Daoy (cell line): ENCODE measurements around the gene ACSS1. TPM values are rescaled to one million over a fixed set of nuclear protein-coding genes. Genes with fewer than 3 reads are reported as not detected.
A peak's percentile ranks its signal among the peaks of the same experiment; 100 is the strongest.

Source experiments
- DNase-seq: peaks from one replicate; pipeline ENCODE4 v3.0.0-alpha.2; 2015; ENCODE audit warnings: low read depth
- total RNA-seq: library from RNA; depleted of rRNA; stranded (reverse); fragments of >200 nt; shearing (Covaris generic); gene quantifications from 2 replicates; pipeline ENCODE4 v1.2.3, GENCODE V29; 2014

ACSS1 gene
- total RNA-seq, 1 experiment from 2014 or later: 0.86 TPM

- DNase-seq: no peak
Measured at GRCh38 chr20:25078662-25079061, 20.7 kb upstream of the ACSS1 start.

GRCh38 chr20:25077610-25078169, 19.8 kb upstream of the ACSS1 start:
- peak; percentile 48 for DNase-seq

- peak; percentile 58 for DNase-seq
Measured at GRCh38 chr20:25076731-25077609, 19.0 kb upstream of the ACSS1 start.

GRCh38 chr20:25076201-25076600, 18.3 kb upstream of the ACSS1 start:
- DNase-seq: peak; percentile 38

DNA sequence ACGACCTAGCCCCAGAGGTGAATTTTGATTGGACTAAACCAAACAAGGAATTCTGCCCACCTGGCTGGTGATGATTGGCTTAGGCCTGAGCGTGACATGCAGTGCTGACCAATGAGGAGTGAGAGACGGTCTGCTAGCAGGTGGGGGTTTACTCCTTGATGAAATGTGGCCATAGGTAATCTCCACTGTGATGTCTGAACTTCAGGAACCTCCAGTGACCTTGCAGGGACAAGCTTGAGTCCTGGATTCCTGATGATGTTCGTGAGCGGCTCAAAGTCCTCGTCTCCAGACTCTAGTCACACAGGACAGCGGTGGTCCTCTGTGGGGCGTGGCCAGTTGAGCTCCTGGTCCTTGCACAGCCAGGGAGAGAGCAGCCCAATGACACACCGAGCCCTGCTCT, 15.6 kb upstream of the ACSS1 start:
- no peak for DNase-seq

DNA sequence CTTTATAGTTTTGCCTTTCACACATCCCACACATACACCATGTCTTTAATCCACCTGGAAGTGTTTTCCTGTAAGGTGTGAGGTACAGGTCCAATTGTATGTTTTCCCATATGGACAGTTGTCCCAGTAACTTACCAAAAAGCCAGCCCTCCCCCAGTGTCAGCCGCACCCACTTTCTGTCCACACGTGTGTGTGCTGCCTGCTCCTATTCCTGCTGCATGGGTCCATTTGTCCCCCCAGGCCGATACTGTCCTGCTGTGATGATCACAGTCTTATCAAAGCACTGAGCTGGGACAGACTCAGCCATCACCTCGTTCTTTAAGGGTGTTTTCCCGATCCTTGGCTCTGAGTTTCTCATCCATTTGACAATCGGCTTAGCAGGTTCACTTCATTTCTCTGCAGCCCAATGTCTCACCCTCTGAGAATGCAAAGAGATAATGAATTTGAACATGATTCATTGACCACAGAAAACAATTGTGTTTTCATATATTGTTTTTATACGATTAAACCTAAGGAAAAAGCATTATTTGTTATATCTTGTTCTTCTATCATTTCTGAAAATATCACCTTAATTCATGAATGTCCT, 14.4 kb upstream of the ACSS1 start:
- peak; percentile 45 for DNase-seq

DNA sequence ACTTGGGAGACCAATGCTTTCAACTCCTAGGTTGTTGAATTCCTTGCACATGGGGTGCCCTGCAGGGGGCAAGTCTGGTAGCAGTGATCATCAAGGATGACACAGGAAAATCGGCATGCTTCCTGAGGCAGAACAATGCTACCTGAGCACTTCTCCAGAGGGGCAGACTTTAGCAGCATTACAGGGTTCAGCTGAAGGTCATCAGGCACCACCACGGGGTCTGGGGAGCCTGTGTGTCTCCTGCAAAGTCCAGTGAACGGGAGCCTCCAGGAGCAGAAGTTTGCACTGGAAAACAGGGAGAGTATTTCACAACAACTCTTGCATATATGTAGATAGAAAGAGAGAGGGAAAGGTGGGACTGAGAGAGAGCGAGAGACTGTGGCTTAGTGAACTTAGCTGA, 13.8 kb upstream of the ACSS1 start:
- no peak for DNase-seq

- no peak for DNase-seq
Measured at GRCh38 chr20:25070821-25071473, 13.0 kb upstream of the ACSS1 start.

DNA sequence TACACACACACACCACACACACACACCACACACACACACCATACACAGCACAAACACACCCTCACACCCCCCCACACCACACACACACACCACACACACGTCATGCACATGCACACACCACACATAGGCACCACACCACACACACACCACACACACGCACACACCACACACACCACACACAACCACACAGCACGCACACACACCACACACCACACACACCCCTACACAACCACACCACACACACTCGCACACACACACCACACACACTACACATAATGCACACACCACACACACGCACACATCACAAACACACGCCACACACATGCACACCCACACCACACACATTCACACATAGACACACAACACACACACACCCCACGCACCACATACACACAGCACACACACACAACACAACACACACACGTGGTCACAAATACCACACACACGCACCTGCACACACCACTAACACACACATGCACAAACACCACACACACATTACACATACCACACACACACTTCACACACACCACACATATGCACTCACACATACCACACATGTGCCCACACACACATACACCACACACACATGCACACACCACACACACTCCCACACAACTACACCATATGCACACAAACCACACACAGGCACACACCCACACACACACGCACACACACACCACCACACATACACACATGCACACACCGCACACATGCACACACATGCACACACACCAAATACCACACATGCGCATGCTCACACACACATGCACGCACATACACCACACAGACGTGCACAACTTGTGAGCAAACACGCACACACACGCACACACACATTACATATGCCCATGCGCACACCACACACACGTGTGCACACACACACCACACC, 9.4 kb upstream of the ACSS1 start:
- DNase-seq: no peak

GRCh38 chr20:25066386-25066785, 8.4 kb upstream of the ACSS1 start:
- DNase-seq: no peak

DNA sequence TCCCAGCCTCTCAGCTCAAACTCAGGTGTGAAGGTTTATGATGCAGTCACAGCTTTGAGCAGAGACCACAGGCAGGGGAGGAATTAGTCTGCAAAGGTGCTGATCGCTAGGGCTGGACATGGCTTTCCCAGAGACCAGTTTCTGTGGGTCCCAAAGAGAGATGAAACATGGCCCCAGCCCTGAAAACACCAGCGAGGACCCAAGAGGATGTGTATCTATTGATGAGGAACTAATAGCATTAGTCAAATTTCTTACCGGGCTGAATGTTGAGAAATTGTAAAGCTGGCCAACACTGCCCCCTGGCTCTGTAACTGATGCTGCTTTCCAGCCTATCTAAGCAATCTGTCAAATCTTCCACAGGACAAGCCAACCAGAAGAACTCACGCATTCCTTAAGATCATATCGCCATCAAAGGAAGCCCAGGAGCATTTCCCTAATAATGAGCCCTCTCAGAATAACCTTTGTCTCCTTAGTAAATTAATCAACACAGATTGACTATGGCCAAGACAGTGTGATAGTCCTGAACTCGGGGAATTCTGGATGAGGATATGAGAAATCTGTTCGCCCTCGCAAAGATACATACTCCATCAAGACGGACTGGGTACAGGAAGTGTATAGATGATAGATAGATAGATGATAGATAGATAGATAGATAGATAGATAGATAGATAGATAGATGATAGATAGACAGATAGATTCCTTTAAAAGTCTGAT, 7.8 kb upstream of the ACSS1 start:
- peak; percentile 43 for DNase-seq

- DNase-seq: no peak
Measured at GRCh38 chr20:25065072-25065624, 7.2 kb upstream of the ACSS1 start.

- no peak for DNase-seq
Measured at GRCh38 chr20:25064561-25065071, 6.7 kb upstream of the ACSS1 start.

DNA sequence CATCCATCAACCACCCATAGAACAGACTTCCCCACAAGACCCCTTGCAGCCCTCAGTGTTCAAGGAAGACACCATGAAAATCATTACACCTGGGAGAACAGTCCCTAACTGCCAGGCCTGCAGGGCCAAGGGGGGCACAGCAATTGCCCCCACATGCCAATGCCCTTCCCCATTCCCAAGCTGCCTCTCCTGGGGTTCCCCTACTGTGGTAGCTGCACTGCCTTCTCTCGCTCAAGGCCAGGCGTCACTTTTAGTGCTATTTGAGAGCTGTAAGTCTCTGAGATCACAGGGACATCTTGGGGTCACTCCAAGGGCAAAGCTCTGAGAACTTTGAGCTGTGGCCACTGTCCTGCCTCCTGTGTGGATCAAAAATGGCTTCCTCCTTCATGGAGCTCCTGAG, 6.0 kb upstream of the ACSS1 start:
- no peak for DNase-seq

DNA sequence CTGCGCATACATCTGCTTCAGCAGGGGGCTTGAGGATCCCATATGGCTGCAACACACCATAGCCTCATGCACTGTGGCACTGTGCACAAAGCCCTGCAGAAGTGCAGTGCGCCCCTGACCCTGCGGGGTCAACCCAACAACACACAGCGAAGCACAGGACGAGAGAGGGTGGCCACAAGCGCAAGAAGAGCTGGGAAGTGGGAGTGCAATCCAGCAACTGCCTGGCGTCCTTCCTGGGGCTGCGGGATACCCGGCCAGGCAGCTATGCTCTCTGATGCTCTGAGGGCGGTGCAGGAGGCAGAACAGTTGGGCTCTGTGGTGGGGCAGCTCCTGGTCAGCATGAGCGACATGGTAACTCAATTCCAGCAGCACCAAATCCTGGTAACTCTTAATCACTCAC, 5.6 kb upstream of the ACSS1 start:
- DNase-seq: no peak

DNA sequence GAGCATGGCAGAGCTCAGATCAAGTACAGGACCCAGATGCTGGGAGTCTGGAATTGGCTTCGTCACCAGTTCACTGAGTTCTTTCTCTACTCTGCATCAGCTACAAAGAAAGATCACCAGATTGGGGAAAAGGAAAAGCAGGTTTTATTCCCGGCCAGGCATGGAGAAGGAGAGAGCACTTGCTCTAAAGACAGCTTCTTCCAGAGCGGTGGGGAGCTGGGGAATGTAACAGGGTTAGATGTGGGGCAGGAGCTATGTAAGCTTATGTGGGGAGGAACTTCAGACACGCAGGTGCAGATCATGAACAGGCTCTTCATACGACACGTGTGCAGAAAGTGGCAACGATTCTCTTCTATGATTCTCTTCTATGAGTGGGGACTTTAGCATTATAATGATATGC, 4.9 kb upstream of the ACSS1 start:
- DNase-seq: no peak

DNA sequence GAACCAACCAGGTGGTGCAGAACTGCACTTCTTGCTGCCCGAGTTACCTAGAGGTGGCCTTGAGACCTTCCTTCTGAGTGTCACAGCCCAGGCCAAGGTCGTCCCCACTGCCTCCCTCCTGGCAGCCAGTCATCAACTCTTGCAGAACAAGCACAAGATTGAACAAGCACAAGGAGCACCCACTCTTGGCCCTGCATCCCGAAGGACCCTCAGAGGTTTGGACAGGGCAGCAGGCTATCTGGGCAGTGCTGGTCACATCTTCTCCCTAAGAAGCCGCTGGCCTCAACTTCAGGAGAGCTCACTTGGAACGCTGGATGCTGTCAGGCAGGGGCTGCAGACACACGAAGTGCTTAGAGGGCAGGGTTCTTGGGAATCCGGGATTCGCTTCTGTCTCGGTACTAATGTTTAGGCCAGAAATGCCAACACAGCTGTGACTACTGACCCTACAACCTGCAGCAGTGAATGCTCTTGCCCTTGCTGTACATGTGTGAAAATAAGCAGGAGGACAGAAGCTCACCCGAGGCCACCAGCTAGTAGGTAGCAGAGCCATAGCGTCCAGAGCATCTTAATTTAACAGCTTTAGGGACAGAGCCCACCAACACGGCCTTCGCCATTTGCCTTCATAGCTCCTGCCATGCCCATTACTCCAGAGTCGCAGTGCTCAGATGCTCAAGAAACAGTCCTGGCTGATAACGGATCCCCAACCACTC, 4.0 kb upstream of the ACSS1 start:
- DNase-seq: no peak

DNA sequence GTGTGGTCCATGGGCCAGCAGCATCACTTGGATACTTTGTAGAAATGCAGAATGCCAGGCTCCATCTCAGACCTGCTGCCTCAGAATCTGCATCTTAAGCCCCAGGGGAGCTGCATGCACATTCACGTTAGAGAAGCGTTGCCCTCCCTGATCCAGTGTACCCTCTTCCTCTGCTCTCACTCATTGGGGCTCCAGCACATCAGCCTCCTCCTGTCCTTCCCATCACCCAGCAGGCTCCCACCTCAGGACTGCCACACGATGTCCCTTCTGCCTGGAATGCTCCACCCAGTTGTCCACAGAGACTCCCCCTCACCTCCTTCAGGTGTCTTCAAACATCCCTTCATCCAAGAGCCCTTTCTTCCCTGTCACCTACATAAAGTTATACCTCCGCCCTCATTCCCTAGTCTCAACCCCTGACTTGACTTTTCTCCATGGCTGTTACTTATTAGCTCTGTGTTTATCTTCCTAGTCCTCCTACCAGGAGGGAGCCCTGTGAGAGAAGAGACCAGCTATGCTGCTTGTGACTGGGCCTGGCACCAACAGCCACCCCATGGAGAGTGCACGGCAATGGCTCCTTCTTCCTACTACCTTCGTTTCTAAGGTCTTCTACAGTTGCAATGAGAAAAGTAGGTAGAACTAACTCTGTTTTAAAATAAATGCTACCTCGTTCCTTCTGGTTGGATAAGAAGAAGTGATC, 3.3 kb upstream of the ACSS1 start:
- no peak for DNase-seq

DNA sequence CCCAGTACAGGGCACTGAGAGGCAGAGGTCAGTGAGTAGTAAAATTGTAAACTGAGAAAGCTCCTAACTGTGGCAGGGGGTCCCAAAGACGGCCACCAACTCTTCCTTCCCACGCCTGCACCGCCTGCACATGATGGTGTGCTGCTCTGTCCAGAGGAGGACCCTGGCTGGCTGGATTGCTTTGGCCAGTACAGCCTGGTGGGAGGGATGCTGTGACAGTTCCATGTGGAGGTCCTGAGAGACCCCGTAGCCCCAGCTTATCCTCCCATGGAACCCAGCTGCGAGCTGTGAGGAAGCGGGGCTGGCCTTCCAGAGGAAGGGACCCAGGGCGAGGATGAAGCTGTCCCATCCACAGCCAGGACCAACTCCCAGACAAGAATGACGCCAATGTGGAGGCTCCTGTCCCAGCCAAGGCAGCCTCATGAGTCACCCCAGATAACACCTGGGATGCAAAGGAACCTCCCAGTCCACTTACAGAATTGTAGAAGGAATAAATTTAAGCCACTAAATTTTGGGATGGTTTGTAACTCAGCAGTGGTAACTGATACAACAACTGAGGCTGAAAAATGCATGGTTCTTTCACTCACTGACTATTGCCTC, 2.0 kb upstream of the ACSS1 start:
- no peak for DNase-seq
